Measurements from ENCODE around the gene BTBD16. TPM values are rescaled to one million over a fixed set of nuclear protein-coding genes. Genes with fewer than 3 reads are reported as not detected.

Gene BTBD16
- total RNA-seq, 1 donor from 2014 or later = 1.2 TPM

DNA sequence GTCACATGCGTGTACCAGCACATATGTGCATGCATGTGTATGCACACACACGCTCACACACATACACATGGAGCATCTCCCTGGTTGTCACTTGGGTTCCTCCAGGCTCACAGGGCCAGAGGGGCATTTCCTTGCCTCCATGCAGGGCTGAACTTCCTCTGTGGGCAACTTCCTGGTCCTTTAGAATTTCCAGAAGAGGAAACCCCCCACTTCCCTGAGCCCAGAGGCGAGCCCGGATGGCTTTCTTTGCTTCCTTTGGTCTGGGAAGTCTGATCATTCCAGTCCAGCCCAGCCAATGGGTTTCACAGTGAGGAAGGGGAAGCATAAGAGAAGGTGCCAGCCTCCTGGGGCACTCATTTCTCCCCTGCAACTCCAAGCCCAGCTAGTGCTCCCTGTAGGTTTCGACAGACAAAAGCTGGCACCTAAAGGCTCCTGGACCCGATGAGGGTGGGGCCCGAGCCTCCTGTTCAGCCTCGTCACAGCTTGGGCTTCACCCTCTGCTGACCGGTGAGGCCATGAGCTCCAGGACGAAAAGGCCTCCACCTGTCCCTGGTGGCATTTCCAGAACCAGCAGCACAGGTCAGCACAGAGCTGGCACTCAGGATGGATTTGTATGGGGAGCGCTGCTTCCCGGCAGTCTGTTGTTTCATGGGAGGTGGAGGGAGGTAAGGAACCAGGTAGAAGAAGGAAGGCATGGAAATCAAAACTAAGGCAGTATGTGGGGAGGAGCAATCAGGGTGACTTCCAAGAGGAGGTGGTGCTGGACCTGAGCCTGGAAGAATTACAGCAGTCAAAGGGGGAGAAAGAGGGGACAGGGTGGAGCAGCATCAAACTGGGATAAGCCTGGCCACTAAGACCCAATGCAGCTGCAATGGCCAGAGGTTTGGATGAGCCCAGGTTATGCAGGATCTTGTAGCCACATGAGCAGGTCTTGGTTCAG, 23.7 kb downstream of the BTBD16 start:
- DNase-seq (ENCODE audit: low spot score) = no peak

DNA sequence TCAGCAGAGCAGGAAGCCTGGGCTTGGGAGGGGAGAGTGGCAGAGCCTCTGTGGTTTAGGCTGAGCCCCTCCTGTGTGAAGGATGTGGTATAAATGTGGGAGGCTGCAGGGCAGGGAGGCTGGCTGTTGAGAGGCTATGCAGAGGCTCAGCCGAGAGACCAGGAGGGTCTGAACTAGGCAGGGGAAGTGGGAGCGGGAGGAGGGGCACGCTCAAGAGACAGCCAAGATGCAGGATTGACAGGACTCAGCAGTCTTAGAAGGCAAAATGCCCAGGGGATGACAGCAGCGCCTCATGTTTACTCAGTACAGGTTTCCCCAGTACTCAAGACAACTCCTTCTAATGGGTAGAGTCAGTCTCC, 24.3 kb downstream of the BTBD16 start:
- DNase-seq (ENCODE audit: low spot score) = no peak

DNA sequence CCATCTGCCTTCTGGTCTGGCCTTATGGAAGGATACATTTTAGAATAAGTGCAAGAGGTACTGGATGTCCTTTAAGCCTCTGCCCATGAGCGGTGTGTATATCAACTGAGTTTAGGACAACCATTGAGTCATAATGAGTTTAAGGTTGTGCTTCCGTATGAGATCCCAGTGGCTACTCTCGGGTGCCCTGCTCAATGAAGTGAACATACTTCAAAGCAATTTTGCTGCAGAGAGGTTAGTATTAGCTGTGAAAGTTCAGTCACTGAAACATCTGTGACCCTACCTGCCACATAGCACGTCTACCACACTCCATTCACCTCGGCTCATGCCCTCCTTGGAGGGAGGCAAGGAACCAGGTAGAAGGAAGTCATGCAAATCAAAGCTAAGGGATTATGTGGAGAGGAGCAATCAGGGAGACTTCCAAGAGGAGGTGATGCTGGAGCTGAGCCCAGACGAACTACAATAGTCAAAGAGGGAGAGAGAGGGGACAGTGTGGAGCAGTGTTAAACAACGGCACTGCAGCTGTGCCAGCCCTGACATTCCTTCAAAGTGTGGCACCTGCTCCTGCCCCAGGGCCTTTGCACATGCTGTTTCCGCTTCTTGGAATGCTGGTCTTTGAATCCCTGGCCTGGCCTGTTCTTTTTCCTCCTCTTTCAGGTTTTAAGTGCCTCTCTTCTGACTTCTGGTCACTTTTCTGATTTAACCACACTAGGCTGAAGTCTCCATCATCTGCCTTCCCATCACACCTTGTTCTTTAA, 25.4 kb downstream of the BTBD16 start:
- no peak for DNase-seq (ENCODE audit: low spot score)

DNA sequence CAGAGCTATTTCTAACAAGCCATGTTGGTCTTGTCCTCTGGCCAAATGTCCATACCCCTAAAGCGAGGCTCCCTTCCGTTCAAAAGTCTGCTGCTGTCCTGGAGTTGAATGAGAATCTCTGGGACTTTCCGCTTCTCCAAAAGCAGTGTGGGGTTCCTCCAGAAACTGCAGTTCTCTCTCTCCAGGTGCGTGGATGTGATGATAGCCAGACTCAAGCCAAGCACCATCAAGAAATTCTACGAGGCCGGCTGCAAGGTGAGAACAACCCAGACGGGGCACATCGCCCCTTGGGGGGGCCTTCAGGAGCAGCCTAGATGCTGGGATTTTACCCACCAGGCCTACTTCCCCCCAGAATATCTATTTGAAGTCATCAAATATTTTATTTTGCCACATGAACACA, 26.5 kb downstream of the BTBD16 start:
- no peak for DNase-seq (ENCODE audit: low spot score)

DNA sequence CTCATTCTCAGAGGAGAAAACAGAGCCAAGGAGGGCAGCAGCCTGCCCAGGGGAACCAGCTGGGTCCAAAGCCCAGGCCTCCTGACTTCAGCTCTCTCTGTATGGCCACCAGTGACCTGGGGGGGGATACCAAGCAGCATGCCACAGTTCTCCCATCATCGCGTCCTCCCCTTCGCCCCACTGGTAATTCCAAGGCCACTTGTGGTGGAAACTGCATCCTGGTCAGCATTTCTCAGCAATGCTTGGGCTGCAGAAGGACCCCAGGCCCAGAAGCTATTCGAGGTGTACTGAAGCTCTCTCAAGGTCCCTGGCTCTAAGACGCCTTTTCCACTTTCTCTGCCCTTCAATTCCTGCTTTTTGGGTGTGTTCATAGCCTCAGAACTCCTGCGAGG, 27.1 kb downstream of the BTBD16 start:
- DNase-seq (ENCODE audit: low spot score) = no peak

DNA sequence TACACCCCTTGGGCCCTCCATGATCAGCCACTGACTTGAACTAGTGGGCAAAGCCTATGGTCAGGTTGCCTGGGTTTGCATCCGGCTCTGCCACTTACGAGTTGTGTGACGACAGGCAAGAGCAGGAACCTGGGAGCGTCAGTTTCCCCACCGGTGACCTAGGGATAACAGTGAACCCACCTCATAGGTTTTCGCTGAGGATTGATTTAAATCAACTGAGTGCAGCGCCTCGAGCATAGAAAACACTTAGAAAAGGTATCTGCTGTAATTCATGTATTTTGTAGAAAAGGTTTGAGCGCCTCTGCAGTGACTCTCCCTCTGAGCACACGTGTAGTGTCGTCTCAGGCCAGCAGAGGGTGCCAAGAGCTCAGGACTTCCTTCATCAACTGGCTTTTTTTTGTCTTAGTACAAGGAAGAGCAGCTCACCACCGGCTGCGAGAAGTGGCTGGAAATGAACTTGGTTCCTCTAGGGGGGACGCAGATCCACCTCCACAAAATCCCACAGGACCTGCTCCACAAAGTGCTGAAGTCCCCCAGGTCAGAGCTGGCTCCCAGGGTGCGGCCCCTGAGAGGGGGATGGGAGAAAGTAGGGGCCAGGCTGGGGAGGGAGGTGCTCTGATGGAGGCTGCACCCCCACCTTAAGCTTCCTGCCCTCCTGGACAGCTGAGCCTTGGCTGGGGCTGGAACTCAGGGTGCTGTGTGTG, 27.7 kb downstream of the BTBD16 start:
- DNase-seq (ENCODE audit: low spot score) = peak; percentile 74

DNA sequence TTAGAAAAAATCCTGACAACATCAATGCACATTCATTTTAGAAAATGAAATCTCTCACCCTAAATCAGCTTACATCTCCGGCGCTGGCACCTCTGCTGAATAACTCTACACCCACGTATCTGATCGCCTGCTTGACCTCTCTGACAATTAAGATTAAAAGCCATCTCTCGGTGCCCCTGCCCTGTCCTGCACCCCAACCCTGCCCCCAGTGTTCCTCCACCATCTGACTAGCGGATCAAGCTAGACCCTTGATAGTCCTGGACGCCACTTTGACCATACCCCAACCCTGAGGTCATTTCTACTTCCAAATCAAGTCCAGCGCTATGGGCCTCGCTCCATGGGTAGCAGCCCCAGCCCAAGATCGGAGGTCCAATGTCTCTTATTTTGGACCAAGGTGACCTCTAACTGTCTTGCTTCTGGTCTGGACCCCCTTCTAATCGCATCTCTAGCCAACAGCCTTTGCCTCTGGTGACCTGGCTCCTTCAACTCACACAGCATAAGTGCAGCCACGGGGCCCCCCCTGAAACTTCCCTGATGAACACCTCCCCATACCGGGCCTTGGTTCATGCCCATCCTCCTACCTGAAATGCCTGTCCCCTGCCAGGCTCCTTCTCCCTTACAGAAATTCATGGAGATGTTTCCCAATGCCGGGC, 28.5 kb downstream of the BTBD16 start:
- DNase-seq (ENCODE audit: low spot score) = no peak

DNA sequence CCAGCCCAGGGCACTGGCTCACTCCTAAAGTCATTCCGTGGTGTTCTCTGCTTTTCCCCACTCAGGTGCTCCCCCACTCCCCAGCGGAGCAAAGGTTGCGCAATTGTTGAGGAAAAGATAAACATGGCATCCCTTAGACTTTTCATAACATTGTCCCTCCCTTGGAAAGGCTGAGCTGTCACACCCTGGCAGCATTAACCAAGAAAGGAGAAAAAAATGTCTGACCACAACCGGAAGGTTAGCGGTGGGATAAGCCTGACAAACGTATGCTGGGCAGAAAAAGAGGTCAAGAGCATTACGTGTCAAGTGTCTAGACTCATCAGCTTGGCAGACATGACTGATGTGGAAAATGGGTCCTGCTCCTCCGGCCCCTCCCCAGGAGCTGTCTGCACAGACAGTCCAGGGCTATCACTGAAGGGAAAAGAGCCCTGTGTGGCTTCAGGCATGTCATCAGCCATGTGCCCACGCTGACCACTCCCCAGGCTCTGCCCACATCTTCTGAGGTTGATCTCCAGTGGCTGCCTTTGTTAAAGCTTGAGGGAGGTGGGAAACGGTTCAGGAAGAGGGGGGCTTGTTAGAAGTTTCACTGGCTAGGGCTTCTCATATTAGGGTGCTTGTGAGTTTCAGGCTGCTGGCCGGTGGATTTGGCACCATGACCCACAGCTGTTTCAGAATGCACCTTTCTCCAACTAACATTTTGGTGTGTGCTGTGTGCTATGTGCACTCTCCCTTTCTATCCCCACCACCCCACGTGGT, 30.1 kb downstream of the BTBD16 start:
- no peak for DNase-seq (ENCODE audit: low spot score)

DNA sequence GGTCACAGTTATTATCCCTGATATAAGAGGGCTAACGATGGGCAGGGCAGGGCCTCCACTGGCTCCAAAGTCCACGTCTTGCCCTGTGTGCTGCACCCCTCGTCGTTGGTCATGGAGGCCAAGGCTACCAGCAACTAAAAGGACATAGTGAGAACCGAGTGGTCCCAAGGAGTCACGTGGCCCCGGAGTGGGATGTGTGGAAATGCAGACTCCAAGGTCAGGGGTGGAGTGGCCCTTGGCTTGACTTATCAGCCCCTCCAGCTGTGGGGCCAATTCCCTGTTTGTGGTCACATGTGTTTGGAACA, 30.7 kb downstream of the BTBD16 start:
- DNase-seq (ENCODE audit: low spot score) = no peak

DNA sequence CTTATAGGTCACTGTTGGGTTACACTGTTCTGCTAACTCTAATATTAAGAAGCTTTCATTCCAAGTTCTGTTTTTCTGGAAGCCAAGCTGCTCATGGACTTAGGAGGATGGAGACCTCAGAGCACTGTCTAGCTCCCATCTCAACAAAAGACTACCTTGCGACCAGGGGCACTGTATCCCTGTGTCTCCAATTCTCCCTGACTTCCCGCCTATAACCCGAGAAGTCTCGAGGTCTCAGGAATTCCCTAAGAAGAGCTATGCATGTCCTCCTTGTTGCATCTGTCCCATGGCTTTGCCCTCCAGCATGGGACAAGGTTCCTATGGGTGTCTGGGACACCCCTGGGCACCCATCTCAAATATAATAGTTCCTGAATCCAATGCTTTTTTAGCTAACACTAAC, 31.2 kb downstream of the BTBD16 start:
- DNase-seq (ENCODE audit: low spot score) = no peak

DNA sequence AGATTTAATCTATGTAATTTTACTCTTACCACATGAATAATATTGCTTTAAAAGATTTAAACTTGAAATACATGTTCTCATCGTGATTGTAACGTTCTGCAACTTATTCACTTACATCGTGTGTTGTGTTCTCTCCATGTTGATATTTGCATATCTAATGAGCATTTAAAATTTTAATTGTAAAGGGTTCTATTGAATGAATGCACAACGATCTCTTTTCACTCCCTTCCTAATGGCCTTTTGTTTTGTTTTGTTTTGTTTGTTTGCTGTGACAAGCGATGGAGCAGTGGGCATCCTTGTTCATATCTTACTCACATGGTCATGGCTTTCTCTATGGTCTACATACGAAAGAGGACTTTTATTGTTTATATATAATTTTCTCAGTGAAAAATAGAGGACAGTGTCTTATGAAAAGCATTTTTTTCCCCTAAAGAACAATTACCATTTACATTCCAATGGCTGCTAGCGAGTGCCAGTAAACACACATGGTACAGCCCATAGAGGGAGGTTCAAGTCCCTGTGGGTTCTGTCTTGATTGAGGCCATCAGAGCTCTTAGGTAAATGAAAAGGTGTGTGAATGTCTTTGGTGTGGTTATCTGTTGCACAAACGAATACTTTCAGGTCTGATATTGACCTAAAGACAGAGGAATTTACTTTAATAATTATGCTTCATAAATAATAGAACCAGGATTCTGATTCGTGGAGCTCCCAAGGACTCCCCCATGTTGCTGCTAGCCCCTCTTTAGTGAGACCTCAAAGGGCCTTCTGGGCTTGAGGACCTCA, 32.4 kb downstream of the BTBD16 start:
- DNase-seq (ENCODE audit: low spot score) = no peak

DNA sequence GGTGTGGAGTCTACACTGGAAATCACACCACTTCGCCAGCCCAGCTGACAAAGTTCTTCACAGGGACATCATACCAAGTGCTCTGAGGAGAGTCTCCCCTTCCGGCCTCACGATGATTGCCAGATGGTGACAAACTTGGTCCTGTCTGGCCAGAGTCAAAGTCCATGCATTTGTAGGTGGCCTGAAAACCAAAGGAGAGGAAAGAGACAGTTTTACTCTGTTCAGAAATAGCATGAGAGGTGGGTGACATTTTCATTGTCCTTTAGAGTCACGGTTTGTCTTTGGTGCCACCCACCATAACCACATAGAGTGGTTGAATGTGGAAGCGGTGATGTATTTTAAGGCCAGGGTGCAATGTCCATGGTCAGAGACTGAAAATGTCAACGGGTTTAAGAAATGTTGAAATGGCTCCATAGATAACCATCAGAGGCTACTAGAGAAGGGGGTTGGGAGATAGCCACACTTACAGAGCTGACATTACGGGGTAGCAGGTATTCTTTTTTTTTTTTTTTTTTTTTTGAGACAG, 33.0 kb downstream of the BTBD16 start:
- no peak for DNase-seq (ENCODE audit: low spot score)

DNA sequence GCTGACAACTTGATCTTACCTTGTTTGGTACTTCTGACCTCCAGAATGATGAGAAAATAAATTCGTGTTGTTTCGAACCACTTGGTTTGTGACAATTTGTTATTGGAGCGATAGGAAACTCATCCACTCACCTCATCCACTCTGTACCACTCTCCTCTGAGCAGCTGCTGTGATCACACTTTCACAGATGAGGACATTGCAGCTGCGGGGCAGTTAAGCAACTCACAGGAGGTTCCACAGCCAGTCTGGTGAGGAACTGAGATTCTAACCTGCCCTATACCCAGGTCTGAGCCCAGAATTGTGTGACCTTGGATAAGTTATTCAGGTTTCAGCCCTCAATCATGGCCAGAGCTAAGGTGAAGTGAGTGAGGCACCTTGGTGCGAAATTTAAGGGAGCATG, 35.2 kb downstream of the BTBD16 start:
- no peak for DNase-seq (ENCODE audit: low spot score)

DNA sequence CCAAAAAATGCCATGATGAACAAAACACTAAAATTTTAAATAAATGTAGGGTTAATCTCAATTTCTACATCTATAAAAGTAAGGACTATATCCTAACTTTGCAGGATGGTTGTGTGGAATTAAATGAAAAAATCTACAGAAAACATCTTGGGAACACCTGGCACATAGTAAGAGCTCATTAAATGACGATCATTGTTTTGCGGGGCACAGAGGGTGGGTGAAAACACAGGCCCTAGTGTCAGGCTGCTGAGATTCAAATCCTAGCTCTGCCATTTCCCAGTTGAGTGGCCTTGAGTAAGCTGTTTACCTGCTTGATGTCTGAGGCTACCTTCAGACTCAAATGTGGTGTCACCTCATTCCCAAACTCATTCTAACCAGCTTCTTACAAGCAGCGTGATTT, 35.6 kb downstream of the BTBD16 start:
- DNase-seq (ENCODE audit: low spot score) = no peak

DNA sequence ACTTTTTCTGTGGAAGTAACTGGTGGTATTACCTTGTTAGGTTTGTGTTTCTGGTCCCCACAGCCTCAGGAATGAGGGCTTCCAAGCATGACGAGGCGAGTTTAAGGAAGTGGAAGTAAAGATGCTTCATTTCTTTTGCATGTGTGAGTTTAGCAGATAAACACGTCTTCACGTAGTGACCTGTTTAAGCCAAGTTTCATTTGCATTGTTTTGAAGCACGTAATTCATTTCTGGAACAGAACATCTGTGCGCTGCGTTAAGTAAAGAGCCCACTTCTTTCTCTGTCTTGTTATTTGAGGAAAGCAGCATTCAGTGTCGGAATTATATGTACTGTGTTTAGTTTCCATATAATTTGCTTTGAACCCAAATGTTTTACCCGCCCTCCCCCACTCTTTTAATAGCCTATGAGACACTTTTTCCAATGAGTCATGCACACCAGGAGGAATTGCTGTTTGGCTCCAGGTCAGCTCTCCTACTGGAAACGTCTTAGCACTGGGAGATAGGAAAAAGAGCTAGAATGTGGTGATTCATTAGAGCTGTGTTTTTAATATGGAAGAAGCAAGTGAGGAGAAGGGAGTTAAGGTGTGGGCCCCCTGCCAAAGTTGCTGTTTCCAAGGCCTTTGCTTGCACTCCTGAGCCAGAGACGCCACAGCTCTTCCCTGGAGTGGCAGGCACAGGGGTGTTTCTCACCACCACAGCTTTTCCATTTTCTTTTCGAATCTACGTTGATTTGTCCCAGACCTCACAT, 36.7 kb downstream of the BTBD16 start:
- DNase-seq (ENCODE audit: low spot score) = peak; percentile 71

DNA sequence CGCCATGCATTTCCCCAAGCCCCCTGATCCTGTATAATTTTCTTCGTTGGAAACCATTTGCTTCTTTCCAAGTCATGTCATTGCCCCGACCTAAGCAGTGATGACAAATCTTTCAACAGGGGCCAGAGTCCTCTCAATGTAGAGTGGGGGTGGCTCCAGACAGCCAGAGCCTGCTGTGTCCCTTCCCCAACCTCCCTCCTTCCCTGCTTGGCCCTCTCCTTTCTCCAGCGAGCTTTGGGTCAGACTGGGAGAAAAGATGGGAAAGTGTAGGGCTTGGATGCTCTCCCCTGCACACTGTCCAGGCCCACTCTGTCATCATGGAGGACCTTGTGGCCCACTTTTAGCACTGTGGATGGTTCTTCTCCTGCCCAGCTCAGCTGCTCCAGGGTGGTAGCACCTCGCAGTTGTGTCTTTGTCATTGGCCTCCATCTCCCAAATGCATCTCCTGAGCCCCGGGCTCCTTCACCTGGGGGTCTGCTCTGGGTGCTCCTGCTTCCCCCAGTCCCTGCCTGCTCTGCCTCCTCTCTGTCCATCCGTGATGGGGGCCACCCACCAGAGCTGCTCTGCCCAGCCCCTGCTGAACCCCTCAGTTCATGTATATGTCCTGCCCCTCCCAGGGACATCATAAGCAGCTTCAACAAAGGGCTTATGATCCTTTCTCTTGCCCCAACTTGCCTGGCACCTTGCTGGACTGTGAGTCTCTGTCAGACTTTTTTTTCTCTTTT, 37.5 kb downstream of the BTBD16 start:
- DNase-seq (ENCODE audit: low spot score) = no peak

DNA sequence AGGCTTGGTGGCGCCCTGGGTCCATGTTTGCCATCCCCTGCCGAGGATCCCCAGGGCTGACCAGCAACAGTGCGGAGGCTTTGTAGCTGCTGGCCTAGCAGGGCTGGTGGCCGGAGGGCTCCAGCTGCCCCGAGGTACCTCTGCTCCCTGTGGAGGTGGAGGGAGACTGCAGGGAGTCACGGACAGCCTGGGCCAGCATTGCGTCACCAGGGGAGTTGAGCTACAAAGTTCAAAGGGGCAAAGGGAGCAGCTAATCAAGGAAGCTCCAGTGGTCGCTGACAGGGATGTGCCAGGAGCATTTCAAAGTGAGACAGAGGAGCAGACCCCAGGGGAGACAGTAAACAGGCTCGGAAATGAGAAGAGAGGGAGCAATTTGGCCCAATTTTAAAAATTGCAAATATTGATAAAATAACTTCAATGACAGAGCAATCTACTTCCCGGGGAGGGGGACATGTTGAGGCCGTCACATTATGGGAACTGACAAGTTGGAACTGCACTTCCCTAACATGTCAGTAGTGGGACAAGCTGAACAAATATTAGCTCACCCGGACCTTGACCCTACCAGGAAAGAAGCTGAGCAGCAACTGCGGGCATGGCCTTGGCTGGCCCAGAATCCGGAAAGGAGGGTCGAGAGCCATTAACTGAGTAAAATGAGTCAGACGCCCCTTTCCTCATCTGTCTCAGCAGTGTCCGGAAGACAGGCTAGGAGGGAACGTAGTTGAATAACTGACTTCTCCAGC, 39.4 kb downstream of the BTBD16 start:
- peak; percentile 71 for DNase-seq (ENCODE audit: low spot score)

DNA sequence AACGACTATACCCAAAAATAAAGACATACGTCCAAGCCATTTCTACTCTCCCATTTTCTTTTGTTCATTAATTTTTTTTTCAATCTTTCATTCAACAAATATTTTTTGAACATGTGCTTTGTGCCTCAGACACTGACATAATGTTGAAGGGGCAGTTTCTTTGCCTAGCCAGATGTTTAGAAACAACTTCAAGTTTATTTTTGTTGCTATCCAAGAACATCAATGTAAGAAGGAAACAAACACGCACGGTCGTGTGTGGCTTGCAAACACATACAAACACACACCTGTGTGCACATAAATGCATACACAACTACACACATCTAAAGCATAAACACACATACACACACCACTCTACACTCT, 39.9 kb downstream of the BTBD16 start:
- no peak for DNase-seq (ENCODE audit: low spot score)

Data from mucosa of gallbladder (tissue), 1 donor.